CD4-positive, alpha-beta T cell treated with Interferon alpha-2 for 1 hour (primary cell): ENCODE data around the gene P2RY8.
"Not testable (repeated sequence)": the region's sequence is repeated elsewhere in the genome, so short reads cannot be mapped to it uniquely, and the experiment has no call there.

Experiments used
- DNase-seq, 2 donors: peaks; one replicate each; pipeline ENCODE4 v3.0.0-alpha.2; 2020 to 2022

The P2RY8 gene

GRCh38 chrX:1442016-1442665 is 94.8 kb downstream of the P2RY8 start:
- no peak for DNase-seq

GRCh38 chrX:1440506-1440905 is 96.5 kb downstream of the P2RY8 start:
- no peak for DNase-seq

- DNase-seq, result no peak
Measured at GRCh38 chrX:1435241-1435895, 101.6 kb downstream of the P2RY8 start.

- DNase-seq, result no peak
Measured at GRCh38 chrX:1434871-1435240, 102.1 kb downstream of the P2RY8 start.

- no peak for DNase-seq
Measured at GRCh38 chrX:1433646-1434357, 103.2 kb downstream of the P2RY8 start.

- DNase-seq, result no peak
Measured at GRCh38 chrX:1430451-1430850, 106.5 kb downstream of the P2RY8 start.

GRCh38 chrX:1427756-1428155 is 109.2 kb downstream of the P2RY8 start:
- DNase-seq, result no peak

- DNase-seq, result not testable (repeated sequence)
Measured at GRCh38 chrX:1426321-1426720, 110.7 kb downstream of the P2RY8 start.

- DNase-seq, result no peak
Measured at GRCh38 chrX:1425381-1425780, 111.6 kb downstream of the P2RY8 start.

GRCh38 chrX:1424147-1424851 is 112.7 kb downstream of the P2RY8 start:
- no peak for DNase-seq

GRCh38 chrX:1423215-1423614 is 113.8 kb downstream of the P2RY8 start:
- DNase-seq, result no peak

- no peak for DNase-seq
Measured at GRCh38 chrX:1422135-1422465, 114.9 kb downstream of the P2RY8 start.

GRCh38 chrX:1421433-1422134 is 115.4 kb downstream of the P2RY8 start:
- DNase-seq, result no peak

GRCh38 chrX:1420371-1420770 is 116.6 kb downstream of the P2RY8 start:
- DNase-seq, result no peak

GRCh38 chrX:1419545-1420355 is 117.2 kb downstream of the P2RY8 start:
- DNase-seq, result no peak

GRCh38 chrX:1418901-1419544 is 118.0 kb downstream of the P2RY8 start:
- no peak for DNase-seq

GRCh38 chrX:1417921-1418771 is 118.8 kb downstream of the P2RY8 start:
- DNase-seq, result no peak

- no peak for DNase-seq
Measured at GRCh38 chrX:1416965-1417760, 119.8 kb downstream of the P2RY8 start.

GRCh38 chrX:1416327-1416784 is 120.6 kb downstream of the P2RY8 start:
- DNase-seq, result no peak
